Nucleus accumbens (tissue), 56 donors: ENCODE results near the gene PADI2.
A peak's percentile ranks its signal among the peaks of the same experiment; 100 is the strongest.

ENCODE experiments used
- DNase-seq, 56 donors: peaks; one replicate each; lab custom pipeline; 2025; lab: John Stamatoyannopoulos, UW

PADI2 gene

DNA sequence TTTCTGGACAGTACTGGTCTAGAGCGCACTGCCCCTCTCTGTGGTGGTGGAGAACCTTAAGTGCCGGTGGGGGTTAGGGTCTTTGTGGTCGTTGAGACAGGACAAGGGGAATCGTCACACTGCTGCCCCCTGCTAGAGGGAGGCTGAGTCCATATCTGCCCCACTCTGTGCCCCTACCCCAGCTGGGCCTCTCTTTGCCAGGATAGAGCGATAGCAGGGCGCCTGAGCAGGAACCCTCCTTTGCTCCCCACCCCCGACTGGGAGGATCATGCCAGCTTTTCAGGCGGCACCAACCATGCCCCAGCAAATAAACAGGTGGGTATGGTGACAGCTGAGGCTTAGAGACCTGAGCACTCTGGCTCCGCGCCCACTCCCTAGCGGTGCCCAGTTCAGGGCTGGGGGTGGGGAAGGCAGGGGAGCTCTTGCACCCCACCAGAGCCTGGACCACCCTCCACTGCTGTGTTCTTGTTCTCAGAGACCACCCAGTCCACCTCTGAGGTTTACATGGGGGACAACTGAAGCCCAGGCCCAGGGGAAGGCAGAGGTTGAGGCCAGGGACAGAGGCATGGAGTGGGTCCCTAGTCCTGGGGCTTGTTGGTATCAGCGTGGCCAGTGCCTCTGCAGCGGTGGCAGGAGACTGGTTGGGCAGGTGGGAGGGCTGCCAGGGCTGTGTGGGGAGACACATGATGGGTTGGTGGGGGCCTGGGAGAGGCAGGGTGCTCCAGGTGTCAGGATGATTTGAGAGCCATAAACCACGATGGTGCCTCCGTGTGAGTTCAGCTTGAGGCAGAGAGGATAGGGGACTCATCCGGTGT lies 1.6 kb downstream of the PADI2 start:
- peak in 5 of 56 donors; percentile 36 to 60 (median 38) for DNase-seq

DNA sequence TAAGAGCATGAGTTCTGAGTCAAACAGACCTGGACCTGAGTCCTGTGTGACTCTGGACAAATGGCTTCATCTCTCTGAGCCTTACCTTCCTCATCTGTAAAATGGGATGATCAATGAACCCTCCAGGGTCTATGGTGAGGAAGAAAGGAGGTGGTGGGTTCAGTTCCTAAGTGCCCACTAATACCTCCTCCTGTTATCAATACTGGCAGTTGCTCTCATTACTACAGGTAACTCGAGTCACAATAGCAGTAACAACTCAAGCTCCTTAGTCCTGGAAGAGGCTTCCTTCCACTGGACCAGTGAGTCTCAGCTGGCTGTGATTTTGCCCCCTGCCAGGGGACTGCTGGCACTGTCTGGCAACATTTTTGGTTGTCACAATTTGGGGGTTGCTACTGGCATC lies 2.6 kb downstream of the PADI2 start:
- DNase-seq, result no peak

DNA sequence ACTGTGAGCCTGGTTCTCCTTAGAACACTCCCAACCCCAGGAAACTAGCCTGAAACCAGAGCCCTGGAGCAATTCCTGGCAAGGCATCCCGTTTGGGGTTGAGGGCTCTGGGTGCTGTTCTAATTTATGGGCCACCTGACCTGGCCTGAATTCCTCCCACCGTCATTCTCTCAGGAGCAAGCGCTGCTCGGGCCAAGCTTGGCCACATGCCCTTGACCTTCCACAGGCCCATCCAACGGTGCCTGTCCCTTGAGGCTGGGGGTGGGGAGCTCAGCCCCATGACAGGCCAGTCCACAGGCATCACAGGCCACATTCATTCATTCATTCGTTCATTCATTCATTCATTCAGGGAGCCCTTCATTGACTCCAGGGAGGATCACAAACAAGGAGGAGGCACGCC lies 5.3 kb downstream of the PADI2 start:
- peak in 29 of 56 donors; percentile 10 to 70 (median 42) for DNase-seq

DNA sequence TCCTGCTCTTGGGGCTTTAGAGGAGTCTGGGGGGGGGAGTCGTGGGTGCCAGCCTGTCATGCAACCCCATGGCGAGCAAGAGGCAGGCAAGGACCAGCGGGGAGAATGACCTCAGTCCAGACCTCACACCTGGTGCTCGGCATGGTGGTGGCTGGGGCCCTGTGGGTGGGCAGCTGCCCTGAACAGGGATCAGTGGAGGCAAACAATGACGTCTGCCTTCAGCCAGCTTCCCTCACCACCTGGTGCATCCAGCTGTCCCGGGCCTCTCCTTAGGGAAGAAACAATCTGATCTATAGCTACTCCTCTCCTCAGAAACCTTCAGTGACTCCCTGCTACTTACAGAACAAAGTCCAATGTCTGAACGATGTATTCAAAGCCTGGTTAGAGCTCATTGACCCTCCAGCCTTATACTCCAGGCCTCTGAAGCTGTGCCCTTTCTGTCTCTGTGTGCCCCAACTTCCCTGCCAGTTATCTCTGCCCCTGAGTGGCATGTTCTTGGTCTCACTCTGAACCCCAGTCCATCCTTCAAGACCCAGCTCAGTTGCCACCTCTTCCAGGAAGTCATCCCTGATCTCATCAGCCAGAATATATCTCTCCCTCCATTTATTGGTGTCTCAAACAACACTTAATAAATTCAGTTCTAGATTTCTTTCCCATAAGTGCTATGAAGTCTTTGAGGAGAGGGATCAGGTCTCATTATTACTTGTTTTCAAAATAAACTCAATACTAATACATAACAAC lies 6.6 kb downstream of the PADI2 start:
- DNase-seq, result peak in 1 of 56 donors; percentile 26

DNA sequence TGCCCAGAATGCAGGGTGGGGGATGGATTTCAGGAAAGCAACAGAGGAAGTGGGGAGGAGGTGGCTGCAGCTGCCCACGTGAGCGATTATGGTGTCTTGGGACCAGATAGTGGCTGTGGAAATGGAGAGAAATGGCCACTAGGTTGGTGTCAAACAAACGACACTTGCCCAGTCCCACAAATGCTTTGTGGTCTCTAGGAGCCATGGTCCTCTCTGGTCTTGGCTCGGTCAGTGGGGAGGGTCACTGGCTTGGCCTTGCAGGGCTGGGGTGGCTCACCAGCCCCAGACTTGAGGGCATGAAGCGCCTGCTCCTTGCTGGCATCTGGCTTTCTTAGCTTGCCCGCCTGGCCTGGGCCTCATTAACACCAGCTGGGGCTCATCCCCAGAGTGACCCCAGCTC lies 7.2 kb downstream of the PADI2 start:
- no peak for DNase-seq

DNA sequence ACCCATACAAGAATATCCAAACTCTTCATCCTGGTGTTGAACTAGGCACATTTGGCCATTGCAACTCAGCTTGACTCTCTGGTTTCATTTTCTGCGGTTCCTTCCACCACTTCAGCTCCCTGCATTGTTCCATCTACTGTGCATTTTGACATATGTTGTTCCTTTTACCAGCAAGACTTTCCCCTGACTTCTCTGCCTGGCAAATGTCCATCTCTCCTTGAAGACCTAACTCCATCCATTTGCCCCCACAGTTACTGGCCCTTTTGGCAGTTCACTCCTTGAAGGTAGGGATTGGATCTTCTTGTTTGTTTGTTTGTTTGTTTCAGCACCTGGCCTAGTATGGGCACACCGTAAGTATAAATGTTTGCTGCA lies 8.7 kb downstream of the PADI2 start:
- no peak for DNase-seq

DNA sequence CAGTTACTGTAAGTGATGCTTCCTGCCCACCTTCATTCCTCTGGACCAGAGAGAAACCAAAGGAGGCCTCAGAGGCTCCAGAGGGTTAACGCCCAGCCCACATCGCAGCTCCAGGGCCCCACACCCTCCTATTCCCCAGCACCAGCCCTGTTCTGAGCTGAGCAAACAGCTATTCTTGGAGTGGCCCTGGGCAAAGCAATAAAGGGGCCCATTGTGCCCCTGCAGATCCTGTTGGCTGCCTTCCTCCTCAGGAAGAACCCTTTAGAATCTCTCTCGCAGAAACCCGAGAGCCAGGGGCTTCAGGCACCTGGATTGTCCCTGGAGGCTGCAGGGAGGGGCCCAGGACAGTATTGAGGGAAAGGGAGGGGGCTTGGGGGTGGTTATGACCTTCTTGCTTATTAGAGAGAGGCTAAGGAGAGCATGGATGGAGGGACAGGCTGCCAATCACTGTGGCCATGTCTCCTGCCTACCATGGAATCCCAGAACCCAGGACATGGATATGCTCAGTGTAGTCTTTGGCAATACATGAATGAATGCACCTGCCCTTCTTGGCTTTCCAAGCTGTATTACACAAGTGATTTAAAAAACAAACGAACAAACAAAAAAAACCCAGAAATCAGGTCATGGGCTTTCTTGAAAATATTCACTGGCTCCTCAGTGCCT lies 9.2 kb downstream of the PADI2 start:
- DNase-seq, result peak in 52 of 56 donors; percentile 24 to 90 (median 73)

DNA sequence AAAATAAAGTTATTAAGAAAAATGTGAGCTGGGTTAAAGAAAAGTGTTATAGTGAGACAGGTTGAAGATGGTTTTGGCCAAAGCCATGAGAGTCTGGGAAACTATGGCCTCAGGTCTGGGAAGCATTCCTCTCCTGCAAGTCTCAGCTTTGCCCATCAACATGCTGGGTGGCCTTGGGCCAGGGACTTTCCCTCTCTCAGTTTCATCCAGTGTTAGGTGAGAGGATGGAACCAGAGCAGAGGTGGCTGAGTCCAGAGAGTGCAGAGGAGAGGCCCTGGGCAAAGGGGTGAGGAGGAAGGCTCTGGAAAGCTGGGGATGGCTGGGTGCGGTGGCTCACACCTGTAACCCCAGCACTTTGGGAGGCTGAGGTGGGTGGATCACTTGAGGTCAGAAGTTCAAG lies 10.5 kb downstream of the PADI2 start:
- no peak for DNase-seq

DNA sequence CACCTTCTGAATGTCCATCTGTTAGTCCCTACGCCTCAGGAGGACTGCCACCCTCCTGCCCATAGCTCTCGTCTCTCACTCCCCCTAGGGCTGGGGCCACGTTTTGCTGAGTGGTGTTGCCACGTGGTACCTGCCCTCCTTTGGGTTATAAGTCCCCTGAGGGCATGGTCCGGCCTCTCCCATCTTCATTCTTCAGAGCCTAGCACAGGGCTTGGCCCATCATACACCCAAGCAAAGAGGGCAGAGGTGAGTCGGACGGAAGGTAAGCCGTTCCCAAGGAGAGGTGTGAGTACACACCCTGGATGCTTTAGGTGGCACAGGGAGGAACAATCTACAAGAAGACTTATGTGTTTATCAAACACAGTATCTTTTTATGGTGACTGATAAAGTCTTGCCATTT lies 10.9 kb downstream of the PADI2 start:
- no peak for DNase-seq

DNA sequence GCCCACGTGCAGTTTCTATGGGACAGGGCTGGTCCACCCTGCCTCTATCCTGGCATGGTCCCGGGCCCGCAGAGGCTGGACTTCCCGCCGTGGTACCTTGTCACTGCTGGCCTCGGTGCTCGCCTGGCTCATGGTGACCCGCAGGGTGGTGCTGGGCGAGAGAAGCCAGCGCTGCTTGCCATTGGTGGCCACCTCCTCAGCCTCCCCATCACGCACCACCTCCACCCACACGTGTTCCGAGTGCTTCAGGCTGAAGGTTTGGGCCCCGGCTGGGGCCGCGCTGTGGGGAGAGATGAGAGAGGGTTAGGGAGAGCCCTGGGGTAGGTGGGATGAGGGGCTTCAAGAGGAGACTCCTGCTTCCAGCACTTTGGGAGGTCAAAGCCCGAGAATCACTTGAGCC lies 14.5 kb downstream of the PADI2 start:
- DNase-seq, result no peak

DNA sequence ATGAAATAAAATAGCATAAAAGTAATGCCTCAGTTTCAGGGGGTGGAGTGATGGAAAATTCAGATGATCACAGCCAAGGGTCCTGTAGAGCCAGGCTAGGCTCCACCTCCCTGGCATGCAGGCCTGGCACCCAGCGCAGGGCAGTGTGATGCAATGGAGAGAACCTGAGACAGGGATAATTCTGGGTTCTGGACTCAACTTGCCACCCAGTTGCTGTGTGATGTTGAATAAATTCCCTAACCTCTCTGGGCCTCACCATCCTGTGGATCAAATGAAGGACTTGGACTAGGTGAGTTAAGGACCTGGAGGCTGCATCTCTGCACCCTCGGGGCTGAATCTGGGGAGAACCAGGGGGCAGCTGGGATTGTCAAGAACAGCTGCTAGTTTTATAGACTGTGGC lies 17.0 kb downstream of the PADI2 start:
- no peak for DNase-seq

DNA sequence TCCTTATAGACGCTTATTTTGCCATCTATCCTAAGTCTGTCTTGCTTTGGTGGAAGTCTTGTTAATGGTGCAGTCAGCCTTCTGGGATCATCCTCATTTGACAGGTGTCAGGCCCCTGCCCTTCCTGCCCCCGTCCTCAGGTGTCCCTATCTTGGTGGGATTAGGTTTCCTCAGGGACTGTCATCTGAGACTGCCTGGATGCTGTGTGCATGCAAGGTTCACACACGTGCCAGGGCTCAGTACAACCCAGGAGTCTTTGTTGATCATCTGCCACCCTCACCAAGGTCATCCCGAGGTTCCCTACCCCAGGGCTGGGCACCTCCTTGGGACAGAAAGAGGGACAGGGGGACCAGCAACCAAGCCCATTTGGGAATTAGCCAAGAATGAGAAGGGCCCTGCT lies 18.0 kb downstream of the PADI2 start:
- DNase-seq, result no peak

DNA sequence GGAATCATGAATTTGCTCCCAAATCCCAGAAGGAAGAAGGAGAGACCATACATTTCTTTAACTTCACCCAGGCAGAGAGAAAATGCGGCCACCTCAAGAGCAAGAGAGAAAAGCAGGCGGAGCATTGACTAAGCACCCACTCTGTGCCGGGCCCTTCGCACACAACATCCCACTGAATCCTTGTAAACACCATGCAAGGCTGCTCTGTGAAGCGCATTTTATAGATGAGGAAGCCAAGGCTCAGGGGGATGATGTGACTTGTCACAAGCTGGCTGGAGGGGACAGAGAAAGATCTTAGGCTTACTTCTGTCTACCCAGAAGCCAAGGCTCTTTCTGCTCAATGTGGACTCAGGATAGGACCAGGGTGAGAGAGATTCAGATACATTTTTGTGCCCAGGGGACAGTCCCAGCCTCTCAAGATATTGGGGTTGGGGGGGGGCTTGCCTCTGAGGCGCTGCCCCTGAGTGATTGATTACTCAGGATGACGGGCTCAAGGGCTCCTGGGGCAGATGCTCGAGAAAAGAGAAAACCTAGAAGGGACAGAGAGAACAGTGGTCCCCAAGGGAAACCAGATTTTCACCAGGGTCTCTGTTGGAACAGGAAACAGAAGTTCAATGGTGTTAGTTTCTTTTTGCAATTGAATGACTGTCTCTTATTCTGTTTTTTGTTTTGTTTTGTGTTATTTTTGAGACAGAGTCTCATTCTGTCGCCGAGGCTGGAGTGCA lies 19.5 kb downstream of the PADI2 start:
- no peak for DNase-seq

DNA sequence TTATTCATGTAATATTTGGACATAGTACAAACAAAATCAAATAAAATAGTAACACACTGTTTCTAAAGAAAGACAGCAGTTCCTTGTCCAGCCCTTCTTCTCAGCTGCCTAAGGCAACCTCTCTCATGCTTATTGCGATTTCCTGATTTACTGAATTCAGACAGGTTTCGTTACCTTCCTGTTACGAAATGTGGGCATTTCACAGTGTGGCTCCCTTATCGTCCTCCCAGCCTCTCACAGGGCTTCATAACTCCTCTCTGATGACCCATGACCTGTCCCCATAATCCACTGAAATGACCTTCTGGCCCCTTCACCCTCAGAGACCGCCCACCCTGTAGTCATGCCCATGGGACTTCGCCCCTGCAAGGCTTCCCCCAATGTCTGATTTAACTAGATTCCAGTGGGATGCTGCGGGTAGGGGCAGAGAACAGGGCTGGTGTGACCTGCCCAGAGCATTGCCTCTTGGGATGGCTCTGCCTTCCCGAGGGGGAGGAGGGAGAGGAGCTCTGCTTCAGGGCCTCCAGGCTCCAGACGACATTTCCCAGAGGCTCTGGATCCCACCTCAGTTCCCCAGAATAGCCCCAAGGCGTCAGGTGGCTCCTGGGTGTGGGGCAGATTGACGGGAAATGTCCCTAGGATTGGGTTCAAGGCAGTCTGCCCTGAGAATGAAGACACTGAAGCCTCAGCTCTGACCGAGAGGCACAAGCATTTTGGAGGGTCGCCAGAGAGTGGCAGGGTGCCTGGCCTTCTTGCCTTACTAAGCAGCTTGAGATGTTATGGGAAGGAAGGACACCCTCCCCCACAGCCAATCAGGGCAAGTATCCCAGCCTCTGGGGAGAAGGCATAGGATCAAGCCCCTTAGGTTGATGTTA lies 20.6 kb downstream of the PADI2 start:
- peak in 42 of 56 donors; percentile 17 to 78 (median 50) for DNase-seq

DNA sequence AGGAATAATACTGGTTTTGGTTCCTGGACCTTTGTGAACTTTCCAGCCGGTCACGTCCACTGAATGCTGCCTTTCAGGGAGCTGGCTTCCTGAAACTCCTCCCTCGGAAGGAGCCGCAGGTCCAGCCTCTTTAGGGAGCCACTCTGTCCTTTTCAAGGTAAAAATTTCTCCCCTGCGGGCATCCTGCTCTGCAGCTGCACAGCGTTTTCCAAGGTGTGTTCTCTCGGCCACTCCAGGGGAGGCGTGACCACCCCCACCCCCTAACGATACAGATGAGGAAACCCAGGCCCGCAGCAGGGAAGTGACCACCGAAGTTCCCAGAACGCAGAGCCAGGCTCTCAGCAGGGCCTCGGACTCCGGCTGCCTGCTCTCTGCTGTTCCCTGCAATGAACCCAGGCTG lies 21.5 kb downstream of the PADI2 start:
- no peak for DNase-seq

DNA sequence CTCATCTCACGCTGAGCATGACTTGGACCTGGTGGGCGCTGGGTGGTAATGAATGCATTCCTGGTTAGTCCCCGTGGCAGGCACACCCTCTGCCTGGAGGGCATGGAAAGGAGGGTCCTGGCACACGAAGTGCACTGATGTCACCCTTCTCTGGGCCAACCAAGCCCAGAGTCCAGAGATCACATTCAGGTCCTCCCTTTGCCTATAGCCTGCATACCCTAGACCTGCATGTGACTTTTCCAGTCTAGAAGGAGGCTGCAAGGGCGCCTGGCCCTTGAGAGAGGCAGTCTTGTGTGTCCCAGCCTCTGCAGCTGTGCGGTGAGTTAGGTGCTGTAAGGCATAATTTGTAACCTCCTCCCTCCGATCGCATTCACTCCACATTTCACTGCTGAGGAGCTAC lies 22.1 kb downstream of the PADI2 start:
- DNase-seq, result no peak

DNA sequence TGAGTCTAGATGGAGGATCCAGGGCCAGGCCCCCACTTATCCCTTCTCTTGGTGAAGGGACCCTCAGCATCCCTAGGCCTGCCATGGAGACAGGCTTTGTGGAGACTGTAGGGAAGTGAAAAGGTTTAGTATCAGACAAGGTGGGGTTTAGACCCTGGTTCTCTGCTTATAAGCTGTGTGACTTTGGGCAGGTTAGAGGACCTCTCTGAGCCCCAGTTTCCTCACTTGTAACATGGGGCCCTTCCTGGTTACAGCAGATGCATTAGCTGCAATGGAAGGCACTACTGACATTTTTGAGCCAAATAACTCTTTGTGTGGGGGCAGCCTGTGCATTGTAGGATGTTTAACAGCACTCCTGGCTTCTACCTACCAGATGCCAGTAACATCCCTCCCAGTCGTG lies 22.7 kb downstream of the PADI2 start:
- DNase-seq, result no peak

DNA sequence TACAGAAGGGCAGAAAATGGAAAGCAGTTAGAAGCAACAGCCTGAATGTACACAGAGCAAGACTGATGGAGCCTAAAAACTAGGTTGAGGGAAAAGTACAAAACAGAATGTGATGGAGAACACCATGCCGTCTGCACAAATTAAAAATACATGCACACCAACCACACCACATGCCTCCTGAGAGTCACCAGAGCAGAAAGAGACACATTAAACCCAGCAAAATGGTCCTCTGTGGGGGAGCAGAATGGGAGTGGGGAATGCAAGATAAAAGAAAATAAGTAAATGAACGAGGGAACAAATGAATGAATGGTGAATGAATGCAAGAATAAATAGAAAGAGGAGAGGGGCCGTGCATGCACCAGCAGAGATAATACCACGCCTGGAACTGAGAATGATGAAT lies 24.1 kb downstream of the PADI2 start:
- DNase-seq, result no peak

DNA sequence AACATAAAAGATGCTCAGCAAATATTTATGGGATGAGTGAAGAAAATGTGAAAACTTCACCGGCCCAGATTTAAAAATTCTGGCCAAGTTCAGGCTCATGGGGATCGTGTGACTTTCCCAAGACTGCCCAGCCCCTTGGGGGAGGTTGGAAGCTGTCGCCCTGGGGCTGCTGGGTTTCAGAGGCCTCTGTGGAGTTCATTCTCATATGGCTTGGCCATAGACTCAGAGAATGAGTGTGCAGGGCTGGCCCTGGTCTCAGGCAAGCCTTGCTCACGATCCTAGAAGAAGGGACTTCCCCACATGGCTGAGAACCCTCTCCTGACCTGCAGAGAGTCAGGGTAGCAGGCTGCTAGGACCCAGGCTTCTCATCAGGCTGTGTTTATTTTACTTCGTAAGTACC lies 24.6 kb downstream of the PADI2 start:
- DNase-seq, result no peak

DNA sequence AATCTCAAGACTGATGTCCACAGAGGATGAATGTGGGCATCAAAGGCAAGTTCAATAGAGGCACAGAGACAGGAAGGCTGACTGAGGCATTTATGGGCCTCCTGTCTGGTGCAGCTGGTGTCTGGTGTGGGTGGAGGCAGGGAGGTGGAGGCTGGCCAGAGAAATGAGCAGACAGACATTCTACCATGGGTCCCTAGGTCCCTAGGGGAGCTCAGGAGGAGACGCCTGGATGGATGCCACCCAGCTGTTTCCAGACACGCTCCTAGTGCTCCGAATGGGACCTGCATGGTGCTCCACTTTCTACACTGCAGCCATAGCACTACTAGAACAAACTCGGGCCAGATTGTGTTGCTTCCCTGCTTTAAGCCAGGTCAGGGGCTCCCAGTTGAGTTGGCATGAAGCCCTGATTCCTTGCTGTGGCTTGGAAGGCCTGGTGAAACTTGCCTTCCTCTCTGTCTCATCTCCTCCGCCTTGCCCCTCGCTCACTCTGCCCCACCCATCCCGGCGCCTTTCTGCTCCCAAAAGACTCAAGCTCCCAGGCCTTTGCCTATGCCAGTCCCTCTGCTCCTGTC lies 25.3 kb downstream of the PADI2 start:
- DNase-seq, result no peak
